ENCODE results near the gene PPP1R12A. TPM values are rescaled to one million over a fixed set of nuclear protein-coding genes. Genes with fewer than 3 reads are reported as not detected.

The PPP1R12A gene
- total RNA-seq, 1 donor from 2014 or later = 123 TPM

DNA sequence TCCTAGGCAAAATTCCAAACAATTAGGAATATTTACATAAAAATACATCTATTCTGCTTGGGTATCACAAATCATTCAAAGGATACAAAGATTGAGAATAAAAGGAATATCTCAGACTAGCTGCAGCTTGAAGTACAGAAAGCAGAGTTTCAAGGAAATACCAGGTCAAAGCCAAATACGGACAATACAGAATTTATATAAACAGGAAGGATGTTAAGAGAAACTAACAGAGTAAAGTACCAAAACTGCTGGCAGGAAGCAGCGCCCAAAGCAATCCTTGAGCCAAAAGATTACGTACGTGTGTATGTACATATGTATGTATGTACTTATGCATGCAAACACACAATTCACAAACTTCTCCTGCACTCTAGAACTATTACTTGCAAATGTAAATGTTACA lies 86.6 kb downstream of the PPP1R12A start:
- Mint-ChIP-seq H3K4me3 (no peak overlapping the region), H3K27ac (peak overlapping the region; percentile 68), H3K4me1 (peaks cover 6% of the 10 kb centered on the region), H3K36me3 (peaks cover 37% of the 10 kb centered on the region), H3K9me3 (peaks cover 20% of the 10 kb centered on the region), H3K27me3 (ENCODE audit: low read depth) (no peaks in the 10 kb centered on the region)
- TF ChIP-seq, protein P1, sequence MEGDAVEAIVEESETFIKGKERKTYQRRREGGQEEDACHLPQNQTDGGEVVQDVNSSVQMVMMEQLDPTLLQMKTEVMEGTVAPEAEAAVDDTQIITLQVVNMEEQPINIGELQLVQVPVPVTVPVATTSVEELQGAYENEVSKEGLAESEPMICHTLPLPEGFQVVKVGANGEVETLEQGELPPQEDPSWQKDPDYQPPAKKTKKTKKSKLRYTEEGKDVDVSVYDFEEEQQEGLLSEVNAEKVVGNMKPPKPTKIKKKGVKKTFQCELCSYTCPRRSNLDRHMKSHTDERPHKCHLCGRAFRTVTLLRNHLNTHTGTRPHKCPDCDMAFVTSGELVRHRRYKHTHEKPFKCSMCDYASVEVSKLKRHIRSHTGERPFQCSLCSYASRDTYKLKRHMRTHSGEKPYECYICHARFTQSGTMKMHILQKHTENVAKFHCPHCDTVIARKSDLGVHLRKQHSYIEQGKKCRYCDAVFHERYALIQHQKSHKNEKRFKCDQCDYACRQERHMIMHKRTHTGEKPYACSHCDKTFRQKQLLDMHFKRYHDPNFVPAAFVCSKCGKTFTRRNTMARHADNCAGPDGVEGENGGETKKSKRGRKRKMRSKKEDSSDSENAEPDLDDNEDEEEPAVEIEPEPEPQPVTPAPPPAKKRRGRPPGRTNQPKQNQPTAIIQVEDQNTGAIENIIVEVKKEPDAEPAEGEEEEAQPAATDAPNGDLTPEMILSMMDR (IDR thresholded peaks at IDR 0.05; ENCODE audit: unreplicated experiment) = no peak
- DNase-seq (ENCODE audit: low spot score in 2 of 2, unreplicated experiment in 2 of 2) = no peak

DNA sequence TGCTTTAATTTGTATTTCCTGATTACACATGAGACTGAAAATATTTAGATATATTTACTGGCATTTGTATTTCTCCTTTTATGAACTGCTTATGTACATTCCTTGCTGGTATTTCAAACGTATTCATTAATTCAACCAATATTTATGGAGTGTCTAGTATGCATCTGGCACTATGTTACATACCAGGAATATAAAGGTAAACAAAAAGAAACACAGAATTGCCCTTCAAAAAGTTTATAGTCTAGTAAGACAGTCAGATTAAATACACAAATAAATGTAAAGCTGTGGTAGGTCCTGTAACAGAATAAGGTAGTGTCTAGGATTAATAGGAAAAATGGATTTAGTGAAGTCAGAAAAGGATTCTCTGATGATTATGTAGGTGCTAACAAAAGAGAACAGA lies 87.5 kb downstream of the PPP1R12A start:
- H3K4me3 Mint-ChIP-seq = no peak overlapping the region
- peaks cover 33% of the 10 kb centered on the region for H3K36me3 Mint-ChIP-seq
- TF ChIP-seq, protein P1 (IDR thresholded peaks at IDR 0.05; ENCODE audit: unreplicated experiment) = no peak
- no peaks in the 10 kb centered on the region for H3K27me3 Mint-ChIP-seq (ENCODE audit: low read depth)
- H3K9me3 Mint-ChIP-seq = peaks cover 17% of the 10 kb centered on the region
- peak overlapping the region; percentile 37 for H3K27ac Mint-ChIP-seq
- peaks cover 6% of the 10 kb centered on the region for H3K4me1 Mint-ChIP-seq
- DNase-seq (ENCODE audit: low spot score in 2 of 2, unreplicated experiment in 2 of 2) = no peak

DNA sequence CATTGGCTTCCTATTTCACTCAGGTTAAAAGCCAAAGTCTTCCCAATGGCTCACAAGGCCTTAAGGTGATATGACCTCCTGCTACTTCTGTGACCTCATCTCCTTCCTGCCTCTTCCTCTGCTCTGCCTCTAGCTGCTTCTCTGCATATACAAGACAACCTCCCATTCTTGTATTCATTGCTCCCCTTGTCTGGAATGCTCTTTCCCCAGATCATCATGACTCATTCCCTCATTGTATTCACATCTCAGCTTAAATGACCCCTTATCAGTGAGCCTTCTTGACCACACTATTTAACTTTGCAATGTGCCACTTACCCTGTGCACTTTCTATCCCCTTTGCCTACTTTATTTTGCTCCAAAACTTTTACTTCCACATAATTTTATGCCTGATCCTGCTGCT lies 90.2 kb downstream of the PPP1R12A start:
- Mint-ChIP-seq H3K27me3 (ENCODE audit: low read depth) (no peaks in the 10 kb centered on the region), H3K4me1 (peaks cover 6% of the 10 kb centered on the region), H3K27ac (no peak overlapping the region), H3K9me3 (peaks cover 12% of the 10 kb centered on the region), H3K36me3 (peaks cover 35% of the 10 kb centered on the region), H3K4me3 (no peak overlapping the region)
- TF ChIP-seq, protein P1 (IDR thresholded peaks at IDR 0.05; ENCODE audit: unreplicated experiment) = no peak
- DNase-seq (ENCODE audit: low spot score in 2 of 2, unreplicated experiment in 2 of 2) = no peak

DNA sequence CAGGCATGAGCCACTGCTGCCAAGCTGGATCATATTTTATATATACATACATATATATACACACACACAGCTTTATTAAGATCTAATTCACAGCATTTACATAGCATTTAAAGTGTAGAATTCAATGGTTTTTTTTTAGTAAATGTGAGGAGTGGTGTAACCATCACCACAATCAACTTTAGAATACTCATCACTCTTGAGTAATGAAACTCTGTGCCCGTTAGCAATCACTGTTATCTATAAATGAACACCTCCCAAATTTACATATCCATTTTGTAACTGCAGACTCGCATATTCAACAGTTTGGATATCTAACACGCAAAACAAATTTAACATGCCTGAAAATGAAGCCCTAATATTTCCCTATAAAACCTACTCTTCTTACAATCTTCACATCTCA lies 90.9 kb downstream of the PPP1R12A start:
- TF ChIP-seq, protein P1 (IDR thresholded peaks at IDR 0.05; ENCODE audit: unreplicated experiment) = no peak
- Mint-ChIP-seq H3K4me1 (peaks cover 6% of the 10 kb centered on the region), H3K27ac (no peak overlapping the region), H3K9me3 (peaks cover 19% of the 10 kb centered on the region), H3K36me3 (peaks cover 42% of the 10 kb centered on the region), H3K27me3 (ENCODE audit: low read depth) (no peaks in the 10 kb centered on the region), H3K4me3 (no peak overlapping the region)
- DNase-seq (ENCODE audit: low spot score in 2 of 2, unreplicated experiment in 2 of 2) = no peak

DNA sequence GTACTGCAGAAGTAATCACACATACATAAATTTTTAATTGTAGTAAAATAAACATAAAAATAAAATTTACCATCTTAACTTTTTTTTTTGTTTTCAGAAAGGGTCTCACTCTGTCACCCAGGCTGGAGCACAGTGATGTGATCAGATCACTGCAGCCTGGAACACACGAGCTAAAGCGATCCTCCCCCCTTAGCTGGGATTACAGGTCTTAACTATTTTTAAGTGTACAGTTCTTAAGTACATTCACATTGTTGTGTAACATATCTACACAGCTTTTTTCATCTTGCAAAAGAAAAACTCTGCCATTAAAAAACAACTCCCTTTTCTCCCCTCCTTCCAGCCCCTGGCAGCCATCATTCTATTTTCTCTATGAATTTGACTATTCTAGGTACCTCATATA lies 92.3 kb downstream of the PPP1R12A start:
- Mint-ChIP-seq H3K27me3 (ENCODE audit: low read depth) (no peaks in the 10 kb centered on the region), H3K4me3 (no peak overlapping the region), H3K36me3 (peaks cover 52% of the 10 kb centered on the region), H3K27ac (no peak overlapping the region), H3K9me3 (peaks cover 25% of the 10 kb centered on the region), H3K4me1 (peaks cover 3% of the 10 kb centered on the region)
- TF ChIP-seq, protein P1 (IDR thresholded peaks at IDR 0.05; ENCODE audit: unreplicated experiment) = no peak
- no peak for DNase-seq (ENCODE audit: low spot score in 2 of 2, unreplicated experiment in 2 of 2)

DNA sequence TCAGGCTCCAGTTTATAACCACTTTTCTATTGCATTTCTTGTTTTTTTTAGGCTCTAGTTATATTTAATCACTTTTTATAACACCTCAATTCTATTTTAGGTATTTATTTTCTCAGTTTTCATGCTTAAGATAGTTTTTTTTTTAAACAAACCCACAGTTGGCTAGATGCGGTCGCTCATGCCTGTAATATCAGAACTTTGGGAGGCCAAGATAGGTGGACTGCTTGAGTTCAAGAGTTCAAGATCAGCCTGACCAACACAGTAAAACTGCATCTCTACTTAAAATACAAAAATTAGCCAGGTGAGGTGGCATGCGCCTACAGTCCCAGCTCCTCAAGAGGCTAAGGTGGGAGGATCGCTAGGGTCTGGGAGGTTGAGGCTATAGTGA lies 93.0 kb downstream of the PPP1R12A start:
- no peak overlapping the region for H3K4me3 Mint-ChIP-seq
- no peak for DNase-seq (ENCODE audit: low spot score in 2 of 2, unreplicated experiment in 2 of 2)
- peaks cover 55% of the 10 kb centered on the region for H3K36me3 Mint-ChIP-seq
- TF ChIP-seq, protein P1 (IDR thresholded peaks at IDR 0.05; ENCODE audit: unreplicated experiment) = no peak
- no peak overlapping the region for H3K27ac Mint-ChIP-seq
- H3K4me1 Mint-ChIP-seq = no peaks in the 10 kb centered on the region
- H3K9me3 Mint-ChIP-seq = peaks cover 26% of the 10 kb centered on the region
- no peaks in the 10 kb centered on the region for H3K27me3 Mint-ChIP-seq (ENCODE audit: low read depth)
